ENCODE results near the gene SLC6A7. TPM values are rescaled to one million over a fixed set of nuclear protein-coding genes. Genes with fewer than 3 reads are reported as not detected.

The SLC6A7 gene
- not detected for total RNA-seq

DNA sequence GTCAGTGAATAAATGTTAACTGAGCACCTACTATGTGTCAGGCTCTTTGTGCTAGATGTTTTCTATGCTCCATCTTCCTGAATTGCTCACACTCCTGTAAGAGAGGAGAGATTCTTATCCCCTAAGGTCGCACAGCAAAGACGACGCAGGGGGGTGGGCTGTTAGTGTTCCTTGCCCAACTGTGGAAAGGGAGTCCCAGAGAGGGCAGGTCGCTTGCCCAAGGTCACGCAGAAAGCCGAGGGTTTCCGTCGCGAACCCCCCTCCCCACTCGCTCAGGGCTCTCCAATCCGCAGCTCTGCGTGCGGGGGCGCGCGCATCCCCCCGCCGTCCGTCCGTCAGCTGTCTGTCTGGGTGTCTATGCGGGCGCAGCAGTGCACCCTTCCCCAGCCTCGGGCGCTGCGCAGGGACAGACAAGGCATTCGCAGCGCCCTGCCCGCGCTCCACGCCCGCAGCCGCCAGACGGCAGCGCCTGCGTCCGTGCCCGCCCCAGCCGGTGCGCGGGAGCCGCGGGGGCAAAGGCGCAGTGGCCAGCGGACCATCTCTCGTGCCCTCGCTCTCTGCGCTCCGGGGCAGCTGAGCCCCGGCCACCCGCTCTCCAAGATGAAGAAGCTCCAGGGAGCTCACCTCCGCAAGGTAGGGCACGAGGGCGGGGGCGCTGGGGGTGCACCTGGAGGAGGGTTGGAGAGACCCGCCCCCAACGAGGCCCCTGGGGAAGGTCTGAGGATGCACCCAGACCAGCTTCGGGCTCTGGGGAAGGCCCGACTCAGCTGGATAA is at the start of gene SLC6A7:
SLC6A7 (plus strand) TSS at position 335 of the 775 bp plus-strand sequence; CDS start at position 601, 266 bp downstream.
- no peak within 1 kb of the TSS for H3K27ac ChIP-seq
- TF ChIP-seq, protein P1, sequence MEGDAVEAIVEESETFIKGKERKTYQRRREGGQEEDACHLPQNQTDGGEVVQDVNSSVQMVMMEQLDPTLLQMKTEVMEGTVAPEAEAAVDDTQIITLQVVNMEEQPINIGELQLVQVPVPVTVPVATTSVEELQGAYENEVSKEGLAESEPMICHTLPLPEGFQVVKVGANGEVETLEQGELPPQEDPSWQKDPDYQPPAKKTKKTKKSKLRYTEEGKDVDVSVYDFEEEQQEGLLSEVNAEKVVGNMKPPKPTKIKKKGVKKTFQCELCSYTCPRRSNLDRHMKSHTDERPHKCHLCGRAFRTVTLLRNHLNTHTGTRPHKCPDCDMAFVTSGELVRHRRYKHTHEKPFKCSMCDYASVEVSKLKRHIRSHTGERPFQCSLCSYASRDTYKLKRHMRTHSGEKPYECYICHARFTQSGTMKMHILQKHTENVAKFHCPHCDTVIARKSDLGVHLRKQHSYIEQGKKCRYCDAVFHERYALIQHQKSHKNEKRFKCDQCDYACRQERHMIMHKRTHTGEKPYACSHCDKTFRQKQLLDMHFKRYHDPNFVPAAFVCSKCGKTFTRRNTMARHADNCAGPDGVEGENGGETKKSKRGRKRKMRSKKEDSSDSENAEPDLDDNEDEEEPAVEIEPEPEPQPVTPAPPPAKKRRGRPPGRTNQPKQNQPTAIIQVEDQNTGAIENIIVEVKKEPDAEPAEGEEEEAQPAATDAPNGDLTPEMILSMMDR (IDR thresholded peaks at IDR 0.05) = no peak
- no peaks in the 10 kb centered on the region for H3K36me3 ChIP-seq
- no peaks in the 10 kb centered on the region for H3K9me3 ChIP-seq
- no peaks in the 10 kb centered on the region for H3K27me3 ChIP-seq
- peaks cover 0 to 8% of the 10 kb centered on the region in 2 donors for H3K4me1 ChIP-seq
- H3K4me3 ChIP-seq = peak within 1 kb of the TSS in 1 of 2 donors; percentile 26
- DNase-seq (ENCODE audit: low spot score) = no peak

DNA sequence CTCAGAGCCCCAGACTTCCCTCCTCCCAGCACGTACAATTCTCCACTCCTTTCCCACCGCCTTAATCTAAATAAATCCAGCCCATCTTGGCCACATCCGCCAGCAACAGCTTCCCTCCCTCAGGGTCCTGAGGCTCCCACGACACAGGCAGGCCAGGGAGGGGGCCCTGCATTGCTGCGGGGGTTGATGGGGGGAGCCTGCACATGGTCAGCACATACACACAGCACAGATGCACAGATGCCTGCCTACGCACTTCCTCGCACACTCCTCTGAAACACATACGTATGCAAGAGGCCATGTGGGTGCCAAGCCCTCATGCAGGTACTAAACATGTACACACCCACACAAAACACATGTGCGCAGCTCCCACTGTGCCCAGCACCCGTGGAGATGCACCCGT is 49.0 kb upstream of the SLC6A7 start:
- peak overlapping the region; percentile 78 to 82 for H3K27ac ChIP-seq
- H3K36me3 ChIP-seq = no peaks in the 10 kb centered on the region
- H3K4me3 ChIP-seq = peak overlapping the region in 1 of 2 donors; percentile 3
- H3K9me3 ChIP-seq = no peaks in the 10 kb centered on the region
- no peak for DNase-seq (ENCODE audit: low spot score)
- TF ChIP-seq, protein P1 (IDR thresholded peaks at IDR 0.05) = no peak
- no peaks in the 10 kb centered on the region for H3K27me3 ChIP-seq
- H3K4me1 ChIP-seq = peaks cover 0 to 99% of the 10 kb centered on the region in 2 donors

DNA sequence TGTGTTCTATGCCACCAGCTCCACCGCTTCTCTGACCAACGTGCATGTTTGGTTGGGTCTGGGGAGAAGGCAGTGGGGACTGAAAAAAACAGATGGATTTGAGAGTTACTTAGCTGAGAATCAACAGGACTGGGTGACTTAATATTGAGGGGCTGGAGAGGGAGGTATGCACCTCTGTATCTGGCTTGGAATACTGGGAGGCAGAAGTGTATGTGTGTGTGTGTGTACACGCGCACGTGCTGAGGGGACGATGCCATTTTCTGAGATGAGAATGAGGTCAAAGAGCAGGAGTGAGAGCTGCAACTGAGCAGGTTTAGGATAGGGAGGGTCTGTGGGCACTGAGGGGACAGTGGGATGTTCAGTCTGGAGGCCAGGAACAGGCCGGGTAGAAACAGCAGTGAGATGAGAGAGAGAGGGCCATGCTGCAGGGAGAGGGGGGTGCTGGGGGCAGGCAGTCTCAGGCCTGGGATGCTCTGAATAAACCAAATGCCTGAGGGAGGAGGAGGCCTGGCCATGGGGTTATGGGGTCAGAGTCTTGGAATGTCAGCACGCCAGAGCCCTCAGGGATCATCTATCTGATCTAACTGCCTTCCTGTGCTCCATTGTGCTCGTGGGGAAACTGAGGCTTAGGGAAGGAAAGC is 48.2 kb upstream of the SLC6A7 start:
- no peaks in the 10 kb centered on the region for H3K36me3 ChIP-seq
- no peaks in the 10 kb centered on the region for H3K27me3 ChIP-seq
- TF ChIP-seq, protein P1 (IDR thresholded peaks at IDR 0.05) = no peak
- peak overlapping the region; percentile 87 to 88 for H3K27ac ChIP-seq
- H3K4me3 ChIP-seq = no peak overlapping the region
- DNase-seq (ENCODE audit: low spot score) = no peak
- no peaks in the 10 kb centered on the region for H3K9me3 ChIP-seq
- H3K4me1 ChIP-seq = peaks cover 0 to 93% of the 10 kb centered on the region in 2 donors

DNA sequence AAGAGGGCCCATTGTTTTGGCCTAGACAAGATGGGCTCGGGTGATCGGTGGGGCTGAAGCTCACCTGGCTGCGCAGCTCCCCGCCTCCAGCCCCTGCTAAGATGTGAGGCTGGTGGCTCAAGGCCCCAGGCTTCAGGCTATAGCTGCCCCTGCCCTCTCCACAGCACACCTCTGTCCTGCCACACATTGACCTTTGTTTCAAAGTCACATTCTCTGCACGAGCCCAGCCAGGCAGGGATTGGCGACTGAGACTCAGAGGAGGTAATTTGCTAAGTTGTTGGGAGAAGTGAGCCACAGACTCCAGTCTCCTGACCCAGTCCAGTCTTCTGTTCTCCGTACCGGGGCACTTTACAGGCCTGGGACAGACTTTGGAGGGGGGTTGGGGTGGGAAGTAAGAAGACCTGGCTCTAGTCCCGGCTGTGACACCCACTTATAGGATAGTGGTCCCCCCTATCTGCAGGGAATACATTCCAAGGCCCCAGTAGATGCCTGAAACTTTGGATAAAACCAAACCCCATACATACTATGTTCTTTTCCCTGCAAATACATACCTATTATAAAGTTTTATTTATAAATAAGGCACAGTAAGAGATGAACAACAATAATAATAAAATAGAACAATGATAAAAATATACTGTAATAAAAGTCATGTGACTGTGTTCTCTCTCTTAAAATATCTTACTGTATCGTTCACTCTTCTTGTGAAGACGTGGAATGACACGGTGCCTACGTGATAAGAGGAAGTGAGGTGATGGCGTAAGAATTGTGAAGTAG is 47.5 kb upstream of the SLC6A7 start:
- Histone ChIP-seq H3K27ac (peak overlapping the region; percentile 87 to 88), H3K4me1 (peaks cover 0 to 92% of the 10 kb centered on the region in 2 donors), H3K4me3 (no peak overlapping the region), H3K9me3 (no peaks in the 10 kb centered on the region), H3K36me3 (no peaks in the 10 kb centered on the region), H3K27me3 (no peaks in the 10 kb centered on the region)
- TF ChIP-seq, protein P1 (IDR thresholded peaks at IDR 0.05) = no peak
- DNase-seq (ENCODE audit: low spot score) = no peak

DNA sequence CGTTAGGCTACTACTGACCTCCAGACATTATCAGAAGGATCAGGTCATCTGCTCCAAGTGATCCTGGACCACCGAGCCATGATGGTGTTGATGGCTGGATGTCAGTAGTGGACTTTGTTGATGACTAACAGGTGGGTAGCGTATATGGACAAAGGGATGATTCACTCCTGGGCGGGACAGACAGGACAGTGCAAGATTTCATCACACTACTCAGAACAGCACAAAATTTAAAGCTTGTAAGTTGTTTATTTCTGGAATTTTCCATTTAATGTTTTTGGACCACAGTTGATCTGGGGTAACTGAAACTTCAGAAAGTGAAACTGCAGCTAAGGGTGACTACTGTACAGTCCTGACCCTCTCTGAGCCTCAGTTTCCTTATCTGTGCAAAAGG is 46.9 kb upstream of the SLC6A7 start:
- H3K4me3 ChIP-seq = no peak overlapping the region
- peak; percentile 85 for DNase-seq (ENCODE audit: low spot score)
- H3K4me1 ChIP-seq = peaks cover 0 to 89% of the 10 kb centered on the region in 2 donors
- TF ChIP-seq, protein P1 (IDR thresholded peaks at IDR 0.05) = no peak
- no peaks in the 10 kb centered on the region for H3K9me3 ChIP-seq
- peak overlapping the region; percentile 87 to 88 for H3K27ac ChIP-seq
- H3K36me3 ChIP-seq = no peaks in the 10 kb centered on the region
- H3K27me3 ChIP-seq = no peaks in the 10 kb centered on the region

Data from right atrium auricular region (tissue), 2 donors.